ENCODE measurements around the gene VEGFA. TPM values are rescaled to one million over a fixed set of nuclear protein-coding genes. Genes with fewer than 3 reads are reported as not detected.

VEGFA gene
- total RNA-seq, 1 donor, result 37.2 TPM

DNA sequence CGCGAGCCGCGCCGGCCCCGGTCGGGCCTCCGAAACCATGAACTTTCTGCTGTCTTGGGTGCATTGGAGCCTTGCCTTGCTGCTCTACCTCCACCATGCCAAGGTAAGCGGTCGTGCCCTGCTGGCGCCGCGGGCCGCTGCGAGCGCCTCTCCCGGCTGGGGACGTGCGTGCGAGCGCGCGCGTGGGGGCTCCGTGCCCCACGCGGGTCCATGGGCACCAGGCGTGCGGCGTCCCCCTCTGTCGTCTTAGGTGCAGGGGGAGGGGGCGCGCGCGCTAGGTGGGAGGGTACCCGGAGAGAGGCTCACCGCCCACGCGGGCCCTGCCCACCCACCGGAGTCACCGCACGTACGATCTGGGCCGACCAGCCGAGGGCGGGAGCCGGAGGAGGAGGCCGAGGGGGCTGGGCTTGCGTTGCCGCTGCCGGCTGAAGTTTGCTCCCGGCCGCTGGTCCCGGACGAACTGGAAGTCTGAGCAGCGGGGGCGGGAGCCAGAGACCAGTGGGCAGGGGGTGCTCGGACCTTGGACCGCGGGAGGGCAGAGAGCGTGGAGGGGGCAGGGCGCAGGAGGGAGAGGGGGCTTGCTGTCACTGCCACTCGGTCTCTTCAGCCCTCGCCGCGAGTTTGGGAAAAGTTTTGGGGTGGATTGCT is 1.3 kb downstream of the VEGFA start:
- DNase-seq (ENCODE audit: low read depth in 2 of 3, low spot score in 2 of 3), result peak; percentile 33 to 55 (median 47)

DNA sequence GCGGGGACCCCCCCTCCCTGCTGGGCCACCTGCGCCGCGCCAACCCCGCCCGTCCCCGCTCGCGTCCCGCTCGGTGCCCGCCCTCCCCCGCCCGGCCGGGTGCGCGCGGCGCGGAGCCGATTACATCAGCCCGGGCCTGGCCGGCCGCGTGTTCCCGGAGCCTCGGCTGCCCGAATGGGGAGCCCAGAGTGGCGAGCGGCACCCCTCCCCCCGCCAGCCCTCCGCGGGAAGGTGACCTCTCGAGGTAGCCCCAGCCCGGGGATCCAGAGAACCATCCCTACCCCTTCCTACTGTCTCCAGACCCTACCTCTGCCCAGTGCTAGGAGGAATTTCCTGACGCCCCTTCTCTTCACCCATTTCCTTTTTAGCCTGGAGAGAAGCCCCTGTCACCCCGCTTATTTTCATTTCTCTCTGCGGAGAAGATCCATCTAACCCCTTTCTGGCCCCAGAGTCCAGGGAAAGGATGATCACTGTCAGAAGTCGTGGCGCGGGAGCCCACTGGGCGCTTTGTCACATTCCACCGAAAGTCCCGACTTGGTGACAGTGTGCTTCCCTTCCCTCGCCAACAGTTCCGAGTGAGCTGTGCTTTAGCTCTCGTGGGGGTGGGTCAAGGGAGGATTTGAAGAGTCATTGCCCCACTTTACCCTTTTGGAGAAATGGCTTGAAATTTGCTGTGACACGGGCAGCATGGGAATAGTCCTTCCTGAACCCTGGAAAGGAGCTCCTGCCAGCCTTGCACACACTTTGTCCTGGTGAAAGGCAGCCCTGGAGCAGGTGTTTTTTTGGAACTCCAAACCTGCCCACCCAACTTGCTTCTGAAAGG is 2.1 kb downstream of the VEGFA start:
- peak in 2 of 3 donors; percentile 28 to 37 for DNase-seq (ENCODE audit: low read depth in 2 of 3, low spot score in 2 of 3)

- no peak for DNase-seq (ENCODE audit: low read depth in 2 of 3, low spot score in 2 of 3)
These were observed 2.7 kb downstream of the VEGFA start for GRCh38 chr6:43772681-43773049.

DNA sequence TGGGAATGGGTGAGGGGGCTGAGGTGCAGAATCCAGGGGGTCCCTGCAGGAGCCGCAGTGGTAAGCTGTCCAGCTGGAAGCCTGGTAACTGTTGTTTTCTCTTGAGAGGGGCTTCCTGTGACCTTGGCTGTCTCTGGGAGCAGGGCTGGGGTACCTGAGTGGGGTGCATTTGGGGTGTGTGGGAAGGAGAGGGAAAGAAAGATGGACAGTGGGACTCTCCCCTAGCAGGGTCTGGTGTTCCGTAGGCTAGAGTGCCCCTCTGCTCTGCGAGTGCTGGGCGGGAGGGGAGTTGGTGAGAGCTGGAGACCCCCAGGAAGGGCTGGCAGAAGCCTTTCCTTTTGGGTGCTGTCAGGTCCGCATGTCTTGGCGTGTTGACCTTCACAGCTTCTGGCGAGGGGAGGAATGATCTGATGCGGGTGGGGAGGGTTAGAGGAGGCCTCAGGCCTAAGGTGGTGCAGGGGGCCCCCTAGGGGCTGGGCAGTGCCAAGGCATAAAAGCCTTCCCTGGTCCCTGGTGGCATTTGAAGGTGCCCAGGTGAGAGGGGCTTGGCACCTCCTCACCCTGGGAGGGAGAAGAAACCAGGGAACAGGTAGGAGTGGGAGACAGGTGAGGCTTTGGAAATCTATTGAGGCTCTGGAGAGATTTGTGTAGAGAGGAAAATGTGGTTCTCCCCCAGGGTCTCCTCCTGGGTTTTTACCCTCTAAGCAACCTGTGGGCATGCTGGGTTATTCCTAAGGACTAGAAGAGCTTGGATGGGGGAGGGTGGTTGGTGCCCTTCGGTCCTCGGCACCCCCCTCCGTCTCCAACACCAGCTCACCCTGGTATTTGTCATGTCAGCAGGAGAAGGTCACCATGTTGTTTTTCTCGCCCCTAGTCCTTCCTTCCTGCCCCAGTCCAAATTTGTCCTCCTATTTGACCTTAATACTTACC is 3.3 kb downstream of the VEGFA start:
- DNase-seq (ENCODE audit: low read depth in 2 of 3, low spot score in 2 of 3), result peak in 2 of 3 donors; percentile 38 to 60

- DNase-seq (ENCODE audit: low read depth in 2 of 3, low spot score in 2 of 3), result no peak
These were observed 4.2 kb downstream of the VEGFA start for GRCh38 chr6:43773980-43774775.

DNA sequence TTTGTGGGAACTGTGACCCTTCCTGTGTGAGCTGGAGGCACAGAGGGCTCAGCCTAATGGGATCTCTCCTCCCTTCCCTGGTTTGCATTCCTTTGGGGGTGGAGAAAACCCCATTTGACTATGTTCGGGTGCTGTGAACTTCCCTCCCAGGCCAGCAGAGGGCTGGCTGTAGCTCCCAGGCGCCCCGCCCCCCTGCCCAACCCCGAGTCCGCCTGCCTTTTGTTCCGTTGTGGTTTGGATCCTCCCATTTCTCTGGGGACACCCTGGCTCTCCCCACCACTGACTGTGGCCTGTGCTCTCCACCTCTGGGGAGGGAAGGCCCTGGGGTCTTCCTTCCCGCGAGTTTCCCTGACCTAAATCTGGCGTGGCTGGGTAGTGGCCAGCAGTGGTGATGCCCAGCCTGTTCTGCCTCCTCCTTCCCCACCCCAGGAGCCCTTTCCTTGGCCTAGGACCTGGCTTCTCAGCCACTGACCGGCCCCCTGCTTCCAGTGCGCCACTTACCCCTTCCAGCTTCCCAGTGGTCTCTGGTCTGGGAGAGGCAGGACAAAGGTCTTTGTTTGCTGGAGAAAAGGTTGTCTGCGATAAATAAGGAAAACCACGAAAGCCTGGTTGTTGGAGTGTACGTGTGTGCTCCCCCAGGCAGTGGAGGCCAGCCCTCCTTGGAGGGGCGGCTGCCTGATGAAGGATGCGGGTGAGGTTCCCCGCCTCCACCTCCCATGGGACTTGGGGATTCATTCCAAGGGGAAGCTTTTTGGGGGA is 4.9 kb downstream of the VEGFA start:
- peak; percentile 18 to 80 (median 70) for DNase-seq (ENCODE audit: low read depth in 2 of 3, low spot score in 2 of 3)

GRCh38 chr6:43775535-43775885 is 5.5 kb downstream of the VEGFA start:
- no peak for DNase-seq (ENCODE audit: low read depth in 2 of 3, low spot score in 2 of 3)

GRCh38 chr6:43776115-43776798 is 6.2 kb downstream of the VEGFA start:
- DNase-seq (ENCODE audit: low read depth in 2 of 3, low spot score in 2 of 3), result peak in 1 of 3 donors; percentile 28

GRCh38 chr6:43776799-43777776 is 7.1 kb downstream of the VEGFA start:
- DNase-seq (ENCODE audit: low read depth in 2 of 3, low spot score in 2 of 3), result no peak

DNA sequence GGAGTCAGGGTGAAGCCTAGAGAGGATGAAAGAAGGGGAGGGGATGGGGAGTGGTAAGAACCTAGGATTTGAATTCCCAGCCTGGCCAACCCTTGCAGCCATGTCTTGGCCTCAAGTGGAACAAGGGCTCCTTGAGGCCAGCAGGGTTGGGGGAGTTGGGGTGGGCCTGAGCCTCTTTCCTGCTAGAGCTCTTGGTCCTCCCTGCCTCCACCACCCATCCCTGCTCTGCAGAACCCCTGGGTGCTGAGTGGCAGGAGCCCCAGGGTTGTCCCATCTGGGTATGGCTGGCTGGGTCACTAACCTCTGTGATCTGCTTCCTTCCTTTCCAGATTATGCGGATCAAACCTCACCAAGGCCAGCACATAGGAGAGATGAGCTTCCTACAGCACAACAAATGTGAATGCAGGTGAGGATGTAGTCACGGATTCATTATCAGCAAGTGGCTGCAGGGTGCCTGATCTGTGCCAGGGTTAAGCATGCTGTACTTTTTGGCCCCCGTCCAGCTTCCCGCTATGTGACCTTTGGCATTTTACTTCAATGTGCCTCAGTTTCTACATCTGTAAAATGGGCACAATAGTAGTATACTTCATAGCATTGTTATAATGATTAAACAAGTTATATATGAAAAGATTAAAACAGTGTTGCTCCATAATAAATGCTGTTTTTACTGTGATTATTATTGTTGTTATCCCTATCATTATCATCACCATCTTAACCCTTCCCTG is 8.3 kb downstream of the VEGFA start:
- DNase-seq (ENCODE audit: low read depth in 2 of 3, low spot score in 2 of 3), result no peak

GRCh38 chr6:43778976-43779851 is 9.2 kb downstream of the VEGFA start:
- DNase-seq (ENCODE audit: low read depth in 2 of 3, low spot score in 2 of 3), result no peak

- no peak for DNase-seq (ENCODE audit: low read depth in 2 of 3, low spot score in 2 of 3)
These were observed 9.8 kb downstream of the VEGFA start for GRCh38 chr6:43779852-43780236.

DNA sequence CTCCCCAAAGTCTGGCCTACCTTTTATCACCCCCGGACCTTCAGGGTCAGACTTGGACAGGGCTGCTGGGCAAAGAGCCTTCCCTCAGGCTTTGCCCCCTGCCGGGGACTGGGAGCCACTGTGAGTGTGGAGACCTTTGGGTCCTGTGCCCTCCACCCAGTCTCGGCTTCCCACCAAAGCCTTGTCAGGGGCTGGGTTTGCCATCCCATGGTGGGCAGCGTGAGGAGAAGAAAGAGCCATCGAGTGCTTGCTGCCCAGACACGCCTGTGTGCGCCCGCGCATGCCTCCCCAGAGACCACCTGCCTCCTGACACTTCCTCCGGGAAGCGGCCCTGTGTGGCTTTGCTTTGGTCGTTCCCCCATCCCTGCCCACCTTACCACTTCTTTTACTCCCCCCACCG is 10.3 kb downstream of the VEGFA start:
- no peak for DNase-seq (ENCODE audit: low read depth in 2 of 3, low spot score in 2 of 3)

- no peak for DNase-seq (ENCODE audit: low read depth in 2 of 3, low spot score in 2 of 3)
These were observed 11.2 kb downstream of the VEGFA start for GRCh38 chr6:43780941-43781928.
